IPS-18a (cell line): ENCODE measurements around the gene CCL25.

Source experiments
- H3K27ac ChIP-seq: one replicate; pipeline ENCODE4 v1.5.1; 2013; ENCODE audit warnings: low read length
- H3K27me3 ChIP-seq: one replicate; pipeline ENCODE4 v1.6.1; 2013; ENCODE audit warnings: mild to moderate bottlenecking, low read length; ENCODE audit not compliant: control insufficient read depth, insufficient read depth
- H3K36me3 ChIP-seq: one replicate; pipeline ENCODE4 v1.6.1; 2013; ENCODE audit warnings: low read depth, low read length; ENCODE audit not compliant: control insufficient read depth
- H3K4me1 ChIP-seq: one replicate; pipeline ENCODE4 v1.6.1; 2013; ENCODE audit warnings: low read depth, low read length; ENCODE audit not compliant: control insufficient read depth
- H3K4me3 ChIP-seq: one replicate; pipeline ENCODE4 v1.5.1; 2013; ENCODE audit warnings: low read length
- H3K9ac ChIP-seq: one replicate; pipeline ENCODE4 v1.6.1; 2013; ENCODE audit warnings: mild to moderate bottlenecking, low read length, moderate library complexity
- H3K9me3 ChIP-seq: one replicate; pipeline ENCODE4 v1.6.1; 2013; ENCODE audit warnings: low read depth, low read length; ENCODE audit not compliant: control insufficient read depth

Gene CCL25

GRCh38 chr19:8046569-8047165 lies 5.9 kb upstream of the CCL25 start:
- Histone ChIP-seq H3K9me3 (no peaks in the 10 kb centered on the region), H3K27me3 (peaks cover 13% of the 10 kb centered on the region), H3K4me1 (no peaks in the 10 kb centered on the region), H3K27ac (no peak overlapping the region), H3K4me3 (no peak overlapping the region), H3K9ac (no peak overlapping the region), H3K36me3 (no peaks in the 10 kb centered on the region)

GRCh38 chr19:8050274-8051096 lies 2.1 kb upstream of the CCL25 start:
- Histone ChIP-seq H3K36me3 (no peaks in the 10 kb centered on the region), H3K4me1 (no peaks in the 10 kb centered on the region), H3K9me3 (no peaks in the 10 kb centered on the region), H3K9ac (no peak overlapping the region), H3K27me3 (peaks cover 13% of the 10 kb centered on the region), H3K27ac (no peak overlapping the region), H3K4me3 (peak overlapping the region; percentile 62)

GRCh38 chr19:8054169-8054568 lies 1.6 kb downstream of the CCL25 start:
- Histone ChIP-seq H3K4me1 (no peaks in the 10 kb centered on the region), H3K27me3 (peaks cover 10% of the 10 kb centered on the region), H3K4me3 (no peak overlapping the region), H3K27ac (no peak overlapping the region), H3K36me3 (no peaks in the 10 kb centered on the region), H3K9me3 (no peaks in the 10 kb centered on the region), H3K9ac (no peak overlapping the region)

GRCh38 chr19:8056533-8056932 lies 4.0 kb downstream of the CCL25 start:
- H3K36me3 ChIP-seq, result no peaks in the 10 kb centered on the region
- no peak overlapping the region for H3K27ac ChIP-seq
- no peaks in the 10 kb centered on the region for H3K27me3 ChIP-seq
- H3K9me3 ChIP-seq, result no peaks in the 10 kb centered on the region
- no peaks in the 10 kb centered on the region for H3K4me1 ChIP-seq
- H3K9ac ChIP-seq, result no peak overlapping the region
- no peak overlapping the region for H3K4me3 ChIP-seq

GRCh38 chr19:8057545-8058270 lies 5.1 kb downstream of the CCL25 start:
- H3K4me1 ChIP-seq, result no peaks in the 10 kb centered on the region
- no peak overlapping the region for H3K4me3 ChIP-seq
- H3K36me3 ChIP-seq, result no peaks in the 10 kb centered on the region
- H3K9ac ChIP-seq, result no peak overlapping the region
- no peaks in the 10 kb centered on the region for H3K9me3 ChIP-seq
- no peak overlapping the region for H3K27ac ChIP-seq
- no peaks in the 10 kb centered on the region for H3K27me3 ChIP-seq

- H3K4me3 ChIP-seq, result no peak overlapping the region
- no peak overlapping the region for H3K27ac ChIP-seq
- no peaks in the 10 kb centered on the region for H3K36me3 ChIP-seq
- no peaks in the 10 kb centered on the region for H3K27me3 ChIP-seq
- H3K9ac ChIP-seq, result no peak overlapping the region
- no peaks in the 10 kb centered on the region for H3K4me1 ChIP-seq
- no peaks in the 10 kb centered on the region for H3K9me3 ChIP-seq
These were observed 12.6 kb downstream of the CCL25 start for GRCh38 chr19:8064911-8065874.

- no peaks in the 10 kb centered on the region for H3K27me3 ChIP-seq
- no peaks in the 10 kb centered on the region for H3K36me3 ChIP-seq
- H3K4me3 ChIP-seq, result no peak overlapping the region
- H3K4me1 ChIP-seq, result no peaks in the 10 kb centered on the region
- no peak overlapping the region for H3K27ac ChIP-seq
- no peaks in the 10 kb centered on the region for H3K9me3 ChIP-seq
- no peak overlapping the region for H3K9ac ChIP-seq
These were observed 13.3 kb downstream of the CCL25 start for GRCh38 chr19:8065875-8066261.

- H3K9ac ChIP-seq, result no peak overlapping the region
- H3K27ac ChIP-seq, result no peak overlapping the region
- no peaks in the 10 kb centered on the region for H3K27me3 ChIP-seq
These were observed 16.8 kb downstream of the CCL25 start for GRCh38 chr19:8069096-8069973.

GRCh38 chr19:8071912-8072311 lies 19.4 kb downstream of the CCL25 start:
- H3K4me1 ChIP-seq, result no peaks in the 10 kb centered on the region
- no peak overlapping the region for H3K9ac ChIP-seq
- H3K27ac ChIP-seq, result no peak overlapping the region
- H3K4me3 ChIP-seq, result no peak overlapping the region
- no peaks in the 10 kb centered on the region for H3K9me3 ChIP-seq
- peaks cover 4% of the 10 kb centered on the region for H3K36me3 ChIP-seq
- H3K27me3 ChIP-seq, result no peaks in the 10 kb centered on the region

More at GRCh38 chr19:8069096-8069973, 16.8 kb downstream of the CCL25 start:
- H3K9me3 ChIP-seq, result no peaks in the 10 kb centered on the region
- no peaks in the 10 kb centered on the region for H3K36me3 ChIP-seq
- H3K4me3 ChIP-seq, result no peak overlapping the region
- no peaks in the 10 kb centered on the region for H3K4me1 ChIP-seq

GRCh38 chr19:8074501-8074900 lies 21.9 kb downstream of the CCL25 start:
- H3K9ac ChIP-seq, result no peak overlapping the region
- peaks cover 4% of the 10 kb centered on the region for H3K36me3 ChIP-seq
- H3K27ac ChIP-seq, result no peak overlapping the region
- no peaks in the 10 kb centered on the region for H3K9me3 ChIP-seq
- H3K4me1 ChIP-seq, result no peaks in the 10 kb centered on the region
- no peak overlapping the region for H3K4me3 ChIP-seq
- no peaks in the 10 kb centered on the region for H3K27me3 ChIP-seq
